GM10248 (cell line): ENCODE measurements around the gene SURF4.

ENCODE experiments used
- CTCF ChIA-PET: fragments of 300-600 bp; sonication (Branson Sonifier 250); formaldehyde crosslinking; extraction: SDS; loops from one replicate; lab custom pipeline; 2021; ENCODE audit warnings: antibody characterized with exemption; lab: Yijun Ruan, JAX
- POLR2A ChIA-PET: fragments of 350-650 bp; sonication (Branson Sonifier 250); formaldehyde crosslinking; extraction: SDS; loops from one replicate; lab custom pipeline; 2020; ENCODE audit warnings: antibody characterized with exemption; lab: Yijun Ruan, JAX
- DNase-seq: peaks from one replicate; pipeline ENCODE4 v3.0.0; 2012; ENCODE audit errors: extremely low spot score
- TF ChIP-seq, protein P1 (sequence below): IDR thresholded peaks from 2 replicates; pipeline ENCODE4 v1.5.1; 2012; ENCODE audit warnings: mild to moderate bottlenecking, low read depth; ENCODE audit errors: extremely low read depth, missing control alignments, control extremely low read depth

Gene SURF4

GRCh38 chr9:133366435-133366834, 9.4 kb downstream of the SURF4 start:
- CTCF ChIA-PET: interaction anchor here (1.2 kb wide), 1 partner anchor 10 kb away, joined by 6 read pairs; the partner anchor contains the start of genes SURF1 and SURF2
- TF ChIP-seq, protein P1, sequence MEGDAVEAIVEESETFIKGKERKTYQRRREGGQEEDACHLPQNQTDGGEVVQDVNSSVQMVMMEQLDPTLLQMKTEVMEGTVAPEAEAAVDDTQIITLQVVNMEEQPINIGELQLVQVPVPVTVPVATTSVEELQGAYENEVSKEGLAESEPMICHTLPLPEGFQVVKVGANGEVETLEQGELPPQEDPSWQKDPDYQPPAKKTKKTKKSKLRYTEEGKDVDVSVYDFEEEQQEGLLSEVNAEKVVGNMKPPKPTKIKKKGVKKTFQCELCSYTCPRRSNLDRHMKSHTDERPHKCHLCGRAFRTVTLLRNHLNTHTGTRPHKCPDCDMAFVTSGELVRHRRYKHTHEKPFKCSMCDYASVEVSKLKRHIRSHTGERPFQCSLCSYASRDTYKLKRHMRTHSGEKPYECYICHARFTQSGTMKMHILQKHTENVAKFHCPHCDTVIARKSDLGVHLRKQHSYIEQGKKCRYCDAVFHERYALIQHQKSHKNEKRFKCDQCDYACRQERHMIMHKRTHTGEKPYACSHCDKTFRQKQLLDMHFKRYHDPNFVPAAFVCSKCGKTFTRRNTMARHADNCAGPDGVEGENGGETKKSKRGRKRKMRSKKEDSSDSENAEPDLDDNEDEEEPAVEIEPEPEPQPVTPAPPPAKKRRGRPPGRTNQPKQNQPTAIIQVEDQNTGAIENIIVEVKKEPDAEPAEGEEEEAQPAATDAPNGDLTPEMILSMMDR: no peak
- POLR2A ChIA-PET: interaction anchor here (1.2 to 2.6 kb wide), 2 partner anchors 10 to 19 kb away, joined by 5 to 9 read pairs; partner anchors contain the start of genes MED22, RPL7A, SURF1 and SURF2
- DNase-seq: no peak

- ChIA-PET CTCF (interaction anchor here (1.3 to 2.4 kb wide), 3 partner anchors 9 to 13 kb away, joined by 4 to 11 read pairs (median 5); no protein-coding TSS in a partner anchor), POLR2A (interaction anchor here (1.2 to 3.4 kb wide), 2 partner anchors 10 to 13 kb away, joined by 3 to 18 read pairs; no protein-coding TSS in a partner anchor)
- no peak for DNase-seq
- TF ChIP-seq, protein P1: no peak
Measured at GRCh38 chr9:133362359-133363044, 13.4 kb downstream of the SURF4 start.

- no peak for DNase-seq
- POLR2A ChIA-PET: interaction anchor here (0.7 kb wide), 1 partner anchor 10 kb away, joined by 6 read pairs; no protein-coding TSS in a partner anchor
- TF ChIP-seq, protein P1: no peak
- CTCF ChIA-PET: interaction anchor here (1.3 to 3.3 kb wide), 3 partner anchors 10 to 11 kb away, joined by 4 to 22 read pairs (median 11); no protein-coding TSS in a partner anchor
Measured at GRCh38 chr9:133361507-133362092, 14.3 kb downstream of the SURF4 start.

GRCh38 chr9:133360400-133361393, 15.2 kb downstream of the SURF4 start:
- TF ChIP-seq, protein P1: no peak
- no peak for DNase-seq
- ChIA-PET CTCF (interaction anchor here (0.8 to 3.3 kb wide), 3 partner anchors 10 to 31 kb away, joined by 3 to 22 read pairs (median 4); no protein-coding TSS in a partner anchor), POLR2A (interaction anchor here (0.6 to 1.6 kb wide), 3 partner anchors 9 to 674 kb away, joined by 3 to 6 read pairs (median 5); no protein-coding TSS in a partner anchor)

DNA sequence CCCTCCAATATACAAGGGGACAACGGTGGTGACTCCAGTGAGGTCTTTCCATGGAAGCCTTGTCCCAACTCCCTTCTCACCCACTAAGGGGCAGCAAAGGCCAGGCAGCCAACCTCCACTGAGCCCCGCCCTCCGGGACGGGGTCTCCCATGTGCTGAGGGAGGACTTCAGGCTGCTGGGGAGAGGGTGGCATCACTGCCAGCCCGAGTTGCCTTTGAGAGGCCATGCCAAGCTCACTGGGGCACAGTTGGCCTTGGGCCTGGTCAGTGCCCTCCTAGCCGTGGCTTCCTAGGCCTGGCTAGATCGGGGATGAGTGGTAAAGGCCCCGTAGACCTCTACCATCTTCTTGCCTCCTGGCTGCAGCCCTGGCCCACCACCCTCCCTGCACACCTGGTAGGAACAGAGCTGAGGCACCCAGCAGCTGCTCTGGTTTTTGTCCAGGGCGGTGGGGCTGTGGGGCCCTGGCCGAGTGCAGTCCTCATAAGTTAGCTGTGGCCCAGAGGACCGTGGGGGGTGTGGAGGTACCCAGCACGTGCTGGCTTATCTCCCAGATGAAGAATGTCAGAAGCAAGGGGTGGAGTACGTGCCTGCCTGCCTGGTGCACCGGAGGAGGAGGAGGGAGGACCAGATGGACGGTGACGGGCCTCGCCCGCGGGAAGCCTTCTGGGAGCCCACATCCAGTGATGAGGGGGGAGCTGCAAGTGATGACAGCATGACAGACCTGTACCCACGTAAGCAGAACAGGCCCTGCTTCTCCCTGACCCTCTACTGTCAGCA, 16.3 kb downstream of the SURF4 start:
- CTCF ChIA-PET: interaction anchor here (0.8 to 3.3 kb wide), 4 partner anchors 8 to 30 kb away, joined by 3 to 22 read pairs (median 4); no protein-coding TSS in a partner anchor
- POLR2A ChIA-PET: interaction anchor here (0.6 to 1.6 kb wide), 2 partner anchors 11 to 673 kb away, joined by 3 to 5 read pairs; no protein-coding TSS in a partner anchor
- TF ChIP-seq, protein P1: no peak
- no peak for DNase-seq
